ENCODE measurements around the gene THADA.

The THADA gene

DNA sequence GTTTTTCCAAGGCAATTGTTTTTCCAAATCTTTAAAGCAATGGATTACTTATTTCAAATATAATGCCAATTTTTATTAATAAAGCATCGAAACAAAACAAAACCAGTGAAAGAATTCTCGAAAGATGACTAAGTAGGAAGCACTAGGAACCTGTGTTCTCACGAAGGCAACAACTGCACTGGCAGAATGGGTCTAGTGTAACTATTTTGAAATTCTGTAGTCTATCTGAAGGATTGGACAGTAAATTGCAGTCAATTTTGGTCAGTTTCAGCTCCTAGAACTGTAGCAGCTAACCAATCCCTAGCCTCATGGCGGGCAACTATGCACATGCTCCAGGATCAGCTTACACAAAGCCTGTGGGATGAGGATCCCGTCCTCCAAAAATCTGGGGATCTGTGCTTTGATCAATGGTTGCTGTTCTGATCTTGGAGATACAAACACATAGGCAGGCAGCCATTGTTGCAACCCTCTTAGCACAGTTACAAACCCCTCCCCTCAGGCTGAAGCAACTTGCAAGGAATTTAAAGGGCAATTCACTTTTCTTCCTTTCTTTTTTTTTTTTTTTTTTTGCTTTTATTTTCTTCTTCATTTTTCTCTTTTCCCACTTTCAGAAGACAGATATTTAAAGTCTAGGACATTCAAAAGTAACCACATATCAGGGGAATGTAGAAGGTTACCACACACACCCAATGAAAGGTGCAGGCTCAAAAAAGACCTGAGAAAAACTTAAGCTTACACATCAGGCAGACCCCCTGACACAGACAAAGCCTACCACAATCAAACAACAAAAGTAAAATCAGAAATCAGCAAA is 147.6 kb downstream of the THADA start:
- TF ChIP-seq, protein P1, sequence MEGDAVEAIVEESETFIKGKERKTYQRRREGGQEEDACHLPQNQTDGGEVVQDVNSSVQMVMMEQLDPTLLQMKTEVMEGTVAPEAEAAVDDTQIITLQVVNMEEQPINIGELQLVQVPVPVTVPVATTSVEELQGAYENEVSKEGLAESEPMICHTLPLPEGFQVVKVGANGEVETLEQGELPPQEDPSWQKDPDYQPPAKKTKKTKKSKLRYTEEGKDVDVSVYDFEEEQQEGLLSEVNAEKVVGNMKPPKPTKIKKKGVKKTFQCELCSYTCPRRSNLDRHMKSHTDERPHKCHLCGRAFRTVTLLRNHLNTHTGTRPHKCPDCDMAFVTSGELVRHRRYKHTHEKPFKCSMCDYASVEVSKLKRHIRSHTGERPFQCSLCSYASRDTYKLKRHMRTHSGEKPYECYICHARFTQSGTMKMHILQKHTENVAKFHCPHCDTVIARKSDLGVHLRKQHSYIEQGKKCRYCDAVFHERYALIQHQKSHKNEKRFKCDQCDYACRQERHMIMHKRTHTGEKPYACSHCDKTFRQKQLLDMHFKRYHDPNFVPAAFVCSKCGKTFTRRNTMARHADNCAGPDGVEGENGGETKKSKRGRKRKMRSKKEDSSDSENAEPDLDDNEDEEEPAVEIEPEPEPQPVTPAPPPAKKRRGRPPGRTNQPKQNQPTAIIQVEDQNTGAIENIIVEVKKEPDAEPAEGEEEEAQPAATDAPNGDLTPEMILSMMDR (IDR thresholded peaks at IDR 0.05), result no peak

DNA sequence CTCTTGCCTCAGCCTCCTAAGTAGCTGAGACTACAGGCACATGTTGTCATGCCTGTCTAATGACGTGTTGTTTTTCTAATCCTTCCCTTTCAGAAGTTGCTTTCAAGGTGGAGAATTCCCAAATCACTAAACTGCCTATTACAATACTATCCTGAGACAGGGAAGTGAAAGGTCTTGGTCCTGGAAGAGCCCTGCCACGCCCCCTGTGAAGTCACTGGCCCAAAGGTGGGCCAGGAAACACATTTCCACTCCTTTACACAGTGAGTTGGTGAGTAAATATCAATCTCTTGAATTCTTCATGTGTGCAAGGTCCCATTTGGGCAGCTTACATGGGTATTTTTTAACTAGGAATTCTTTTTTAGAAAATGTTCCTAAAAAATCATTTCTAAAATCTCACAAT is 150.1 kb downstream of the THADA start:
- TF ChIP-seq, protein P1 (IDR thresholded peaks at IDR 0.05), result no peak

DNA sequence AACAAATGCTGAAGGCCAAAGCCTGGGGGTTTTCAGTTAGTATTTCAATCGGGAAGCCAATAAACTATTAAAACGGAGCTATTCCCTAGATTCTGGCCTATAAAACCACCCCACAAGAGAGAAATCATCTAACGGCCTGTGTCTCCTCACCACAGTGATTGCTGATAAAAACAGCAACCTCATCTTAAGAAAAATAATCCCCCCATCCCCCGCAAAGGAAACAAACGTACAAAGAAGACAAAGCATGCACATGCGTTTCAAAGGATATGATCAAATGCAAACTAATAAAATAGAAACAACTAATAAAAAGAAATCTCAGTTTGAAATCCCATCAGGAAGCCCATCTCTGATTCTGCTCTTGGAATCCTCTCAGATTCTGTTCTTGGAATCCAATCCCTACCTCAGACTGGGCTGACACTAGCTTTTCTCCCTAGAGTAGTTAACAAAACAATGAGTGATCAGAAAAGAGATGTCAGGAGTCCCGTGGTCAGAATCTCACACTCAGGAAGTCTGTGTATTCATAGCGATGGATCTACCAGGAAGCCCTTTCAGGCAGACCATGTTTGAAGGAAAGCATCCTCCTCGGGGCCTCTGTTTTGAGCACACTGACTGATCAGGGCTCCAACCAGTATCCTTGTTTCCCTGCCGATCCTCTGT is 150.7 kb downstream of the THADA start:
- TF ChIP-seq, protein P1 (IDR thresholded peaks at IDR 0.05), result no peak

DNA sequence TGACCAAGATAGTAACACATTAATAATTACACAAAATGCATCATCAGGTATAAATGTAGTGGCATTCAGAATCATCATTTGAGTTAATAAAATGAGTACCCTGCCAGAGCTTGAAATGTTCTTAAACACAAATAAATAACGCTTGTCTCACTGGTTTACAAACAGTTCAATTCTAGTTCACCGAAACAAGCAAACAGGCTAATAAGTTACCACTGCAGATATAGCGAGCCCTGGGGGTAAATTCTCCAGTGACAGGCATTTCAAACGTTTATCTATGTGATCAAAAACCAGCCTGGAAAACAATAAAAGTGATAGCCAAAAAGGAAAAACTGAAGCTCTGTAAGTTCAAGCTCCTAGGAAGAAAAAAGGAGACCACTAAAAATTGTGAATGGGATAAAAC is 152.6 kb downstream of the THADA start:
- TF ChIP-seq, protein P1 (IDR thresholded peaks at IDR 0.05), result no peak

DNA sequence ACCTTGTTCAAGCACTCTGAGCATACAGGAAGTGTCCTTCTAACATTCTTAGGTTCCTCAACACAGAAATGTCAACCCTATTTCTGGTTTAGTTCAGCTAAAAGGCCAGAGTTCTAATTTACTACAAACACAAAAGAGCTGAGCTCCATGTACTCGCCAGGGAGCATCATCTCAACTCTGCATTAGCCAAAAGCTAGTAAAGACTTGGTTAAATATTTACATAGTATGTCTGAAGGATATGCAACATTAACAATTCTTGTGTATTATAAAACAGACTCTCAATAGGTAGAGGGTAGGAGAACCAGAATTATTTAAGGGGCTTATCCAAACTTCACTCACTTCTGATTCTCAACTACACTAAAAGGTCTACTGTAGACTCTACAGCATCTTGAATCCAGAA is 154.6 kb downstream of the THADA start:
- TF ChIP-seq, protein P1 (IDR thresholded peaks at IDR 0.05), result no peak

DNA sequence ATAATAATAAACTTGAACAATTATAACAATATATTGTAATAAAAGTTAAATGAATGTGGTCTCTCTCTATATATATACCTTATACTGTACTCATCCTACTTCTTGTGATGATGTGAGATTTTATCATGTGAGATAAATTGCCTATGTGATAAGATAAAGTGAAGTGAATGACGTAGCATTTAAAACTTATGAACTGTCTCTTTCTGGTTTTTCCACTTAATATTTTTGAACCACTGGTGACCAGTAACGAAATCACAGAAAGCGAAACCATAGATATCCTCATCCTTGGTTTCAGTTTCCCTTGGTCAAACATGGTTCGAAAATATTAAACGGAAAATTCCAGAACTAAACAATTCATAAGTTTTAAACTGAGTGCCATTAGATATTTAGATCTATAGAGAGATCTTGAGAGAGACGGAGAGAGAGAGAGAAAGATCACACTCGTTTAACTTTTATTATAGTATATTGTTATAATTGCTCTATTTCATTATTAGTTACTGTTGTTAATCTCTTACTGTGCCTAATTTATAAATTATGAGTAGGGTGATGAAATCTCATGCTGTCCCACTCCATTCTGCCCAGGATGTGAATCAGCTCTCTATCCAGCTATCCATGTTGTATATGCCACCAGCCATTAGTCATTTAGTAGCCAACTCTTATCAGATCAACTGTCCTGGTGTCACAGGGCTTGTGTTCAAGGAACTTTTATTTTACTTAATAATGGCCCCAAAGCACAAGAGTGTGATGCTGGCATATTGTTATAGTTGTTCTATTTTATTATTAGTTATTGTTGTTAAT is 156.8 kb downstream of the THADA start:
- TF ChIP-seq, protein P1 (IDR thresholded peaks at IDR 0.05), result no peak

DNA sequence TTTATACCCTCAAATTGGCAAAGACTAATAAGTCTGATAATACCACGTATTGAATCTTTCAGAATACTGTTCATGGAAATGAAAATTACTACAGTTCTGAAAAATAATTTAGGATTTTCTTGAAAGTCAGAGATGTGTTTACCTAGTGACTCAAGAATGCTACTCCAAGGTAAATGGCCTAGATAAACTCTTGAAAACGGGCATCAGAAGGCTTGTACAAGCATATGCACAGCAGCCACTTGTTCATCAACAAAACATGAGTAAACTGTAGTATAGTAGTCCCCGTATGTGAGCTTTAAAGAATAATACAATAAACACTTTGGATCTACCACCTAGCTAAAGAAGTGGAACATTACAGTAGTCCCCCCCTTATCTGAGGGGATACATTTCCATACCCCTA is 157.5 kb downstream of the THADA start:
- TF ChIP-seq, protein P1 (IDR thresholded peaks at IDR 0.05), result no peak

All from LNCAP (cell line).